ENCODE results near the gene FUT7.

Gene FUT7

DNA sequence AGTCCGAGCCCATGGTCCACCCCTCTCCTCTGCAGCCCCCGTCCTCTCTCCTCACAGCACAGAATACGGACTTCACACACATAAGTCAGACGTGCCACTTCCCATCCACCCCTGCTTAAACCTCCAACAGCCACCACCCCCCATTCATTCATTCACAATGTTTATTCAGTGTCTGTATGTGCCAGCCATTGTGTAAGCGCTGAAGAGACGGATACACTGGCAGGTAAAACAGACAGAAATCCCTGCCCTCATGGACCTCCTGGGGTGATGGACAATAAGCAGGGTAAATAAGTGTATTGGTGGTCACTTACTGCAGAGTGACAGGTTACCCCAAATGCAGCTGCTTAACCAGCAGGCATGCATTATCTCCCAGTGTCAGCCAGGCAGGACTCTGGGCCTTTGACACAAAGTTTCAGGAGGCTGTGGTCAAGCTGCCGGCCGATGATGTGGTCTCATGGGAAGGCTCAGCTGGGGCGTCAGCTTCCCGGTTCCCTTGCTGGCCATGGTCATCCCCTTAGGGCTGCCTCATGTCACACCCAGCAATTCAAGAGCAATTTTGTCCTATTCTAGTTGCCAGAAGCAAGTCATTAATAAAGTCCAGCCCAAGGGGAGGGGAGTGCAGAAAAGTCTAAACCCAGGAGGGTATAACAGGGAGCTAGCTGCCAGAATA, 41.5 kb downstream of the FUT7 start:
- no peak for DNase-seq
- H3K9me3 Mint-ChIP-seq = no peaks in the 10 kb centered on the region
- peak overlapping the region; percentile 39 for H3K27ac Mint-ChIP-seq
- no peak overlapping the region for H3K4me3 Mint-ChIP-seq
- H3K36me3 Mint-ChIP-seq (ENCODE audit: low read depth) = peaks cover 19% of the 10 kb centered on the region
- peaks cover 8% of the 10 kb centered on the region for H3K27me3 Mint-ChIP-seq
- H3K4me1 Mint-ChIP-seq (ENCODE audit: low read depth) = peaks cover 18% of the 10 kb centered on the region

DNA sequence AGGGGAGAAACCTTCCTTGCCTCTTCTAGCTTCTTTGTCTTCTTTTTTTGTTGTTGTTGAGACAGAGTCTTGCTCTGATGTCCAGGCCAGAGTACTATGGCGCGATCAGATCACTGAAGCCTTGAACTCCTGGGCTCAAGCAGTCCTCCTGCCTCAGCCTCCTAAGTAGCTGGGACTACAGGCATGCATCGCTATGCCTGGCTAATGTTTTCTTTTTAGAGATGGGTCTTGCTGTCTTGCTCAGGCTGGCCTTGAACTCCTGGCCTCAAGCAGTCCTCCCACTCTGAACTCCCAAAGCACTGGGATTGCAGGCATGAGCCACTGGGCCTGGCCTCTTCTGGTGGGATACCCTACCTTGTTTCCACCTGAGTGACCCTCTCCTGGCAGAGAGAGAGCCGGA, 43.0 kb downstream of the FUT7 start:
- no peaks in the 10 kb centered on the region for H3K9me3 Mint-ChIP-seq
- H3K4me1 Mint-ChIP-seq (ENCODE audit: low read depth) = peaks cover 14% of the 10 kb centered on the region
- no peak for DNase-seq
- no peak overlapping the region for H3K27ac Mint-ChIP-seq
- H3K36me3 Mint-ChIP-seq (ENCODE audit: low read depth) = peaks cover 14% of the 10 kb centered on the region
- peaks cover 21% of the 10 kb centered on the region for H3K27me3 Mint-ChIP-seq
- no peak overlapping the region for H3K4me3 Mint-ChIP-seq

DNA sequence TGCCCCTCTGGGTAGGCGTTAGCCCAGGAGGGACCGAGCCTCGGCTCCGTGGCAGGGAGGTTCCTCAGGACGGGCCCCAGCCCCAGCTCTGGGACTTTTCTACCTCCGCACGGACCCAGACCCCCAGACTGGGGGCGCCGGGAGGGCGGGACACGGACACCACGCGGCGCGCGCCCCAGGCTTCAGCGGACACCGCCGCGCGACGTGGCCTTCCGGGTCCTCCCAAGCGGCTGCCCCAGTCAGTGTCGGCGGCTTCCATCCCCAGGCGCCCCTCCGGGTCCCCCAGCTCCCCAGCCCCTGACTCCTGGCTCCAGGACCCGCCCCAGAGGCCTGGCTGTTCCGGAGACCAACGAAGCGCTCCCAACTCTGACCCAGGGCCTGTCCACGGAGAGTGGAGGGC, 46.0 kb downstream of the FUT7 start:
- DNase-seq = no peak
- H3K36me3 Mint-ChIP-seq (ENCODE audit: low read depth) = no peaks in the 10 kb centered on the region
- H3K4me3 Mint-ChIP-seq = no peak overlapping the region
- no peaks in the 10 kb centered on the region for H3K4me1 Mint-ChIP-seq (ENCODE audit: low read depth)
- H3K9me3 Mint-ChIP-seq = no peaks in the 10 kb centered on the region
- peaks cover 36% of the 10 kb centered on the region for H3K27me3 Mint-ChIP-seq
- H3K27ac Mint-ChIP-seq = no peak overlapping the region

DNA sequence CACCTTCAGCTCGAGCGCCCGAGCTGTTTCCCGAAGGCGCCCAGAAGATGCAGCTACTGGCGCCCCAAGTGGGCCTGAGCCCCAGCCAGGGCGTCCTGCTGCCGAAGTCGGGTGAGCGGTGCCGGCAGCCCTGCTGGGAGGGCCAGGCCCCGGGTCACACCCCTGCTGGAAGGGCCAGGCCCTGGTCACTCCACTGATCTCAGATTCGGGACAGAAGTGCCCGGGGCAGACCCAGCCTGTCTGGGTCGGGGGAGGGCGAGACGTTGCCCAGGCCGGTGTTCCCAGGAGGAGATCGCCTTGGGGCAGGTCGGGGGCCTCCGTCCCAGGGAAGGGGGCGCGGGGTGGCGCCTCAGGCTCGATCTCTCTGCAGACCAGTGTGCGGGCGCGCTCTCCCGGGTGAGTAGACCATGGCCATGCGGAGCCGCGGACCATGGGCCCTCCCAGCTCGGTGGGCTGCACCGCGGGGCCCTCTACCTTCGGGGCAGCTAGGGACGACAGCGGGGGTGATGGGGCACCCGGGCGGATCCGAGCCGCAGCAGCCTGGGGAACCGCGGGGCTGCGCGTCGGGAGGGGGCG, 46.8 kb downstream of the FUT7 start:
- Mint-ChIP-seq H3K27me3 (peaks cover 36% of the 10 kb centered on the region), H3K4me3 (no peak overlapping the region), H3K36me3 (ENCODE audit: low read depth) (no peaks in the 10 kb centered on the region), H3K9me3 (no peaks in the 10 kb centered on the region), H3K27ac (no peak overlapping the region), H3K4me1 (ENCODE audit: low read depth) (no peaks in the 10 kb centered on the region)
- DNase-seq = peak; percentile 41

DNA sequence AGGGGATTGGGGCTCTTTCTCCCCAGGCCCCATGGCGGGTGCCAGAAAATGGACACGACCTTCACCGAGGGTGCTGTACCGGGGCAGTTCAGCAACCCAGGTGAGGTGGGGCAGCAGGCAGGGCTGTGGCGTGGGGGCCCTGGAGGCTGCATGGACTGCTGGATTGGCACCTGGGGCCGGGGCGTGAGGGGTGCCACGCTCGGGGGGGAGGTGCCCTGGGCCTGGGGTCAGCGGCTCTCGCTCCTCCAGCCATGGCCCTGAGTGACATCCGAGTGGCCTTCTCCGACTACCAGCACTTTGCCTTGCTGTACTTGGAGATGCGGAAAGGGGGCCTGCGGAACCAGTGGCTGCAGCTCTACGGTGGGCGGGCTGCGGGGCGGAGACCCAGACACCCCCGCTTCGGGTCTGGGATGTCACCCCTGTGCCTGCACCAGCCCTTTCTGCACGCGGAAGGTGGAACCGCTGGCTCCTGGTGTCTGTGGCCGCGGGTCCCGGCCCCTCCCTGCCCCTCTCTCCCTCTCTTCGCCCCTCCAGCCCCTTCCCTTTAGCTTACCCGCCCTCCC, 47.3 kb downstream of the FUT7 start:
- H3K27ac Mint-ChIP-seq = no peak overlapping the region
- H3K4me1 Mint-ChIP-seq (ENCODE audit: low read depth) = no peaks in the 10 kb centered on the region
- H3K36me3 Mint-ChIP-seq (ENCODE audit: low read depth) = no peaks in the 10 kb centered on the region

DNA sequence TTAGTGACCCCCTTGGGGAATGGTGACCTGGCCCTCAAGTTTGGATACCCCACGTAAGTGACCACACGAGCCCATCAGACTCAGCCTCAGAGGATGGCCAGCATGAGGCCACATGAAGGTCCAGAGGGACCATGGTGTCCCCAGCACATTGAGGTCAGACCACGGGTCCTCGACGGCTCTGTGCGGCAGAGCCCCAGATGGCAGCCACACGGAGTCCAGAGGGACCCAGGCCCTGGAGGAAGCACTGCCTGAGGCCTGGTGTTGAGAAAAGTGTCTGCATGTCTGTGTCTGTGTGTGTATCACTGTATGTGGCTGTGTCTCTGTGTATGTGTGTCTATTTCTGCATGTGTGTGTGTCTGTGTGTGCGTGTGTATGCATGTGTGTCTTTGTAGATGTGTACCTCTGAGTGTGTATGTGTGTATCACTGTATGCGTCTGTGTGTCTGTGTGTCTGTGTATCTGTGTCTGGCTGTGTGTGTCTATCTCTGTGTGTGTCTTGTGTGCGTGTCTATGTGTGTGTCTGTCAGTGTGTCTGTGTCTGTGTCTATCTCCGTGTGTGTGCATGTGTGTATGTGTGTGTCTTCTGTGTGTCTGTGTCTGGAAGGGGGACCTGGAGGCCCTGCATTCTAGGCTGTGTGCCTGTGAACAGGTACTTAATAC, 48.1 kb downstream of the FUT7 start:
- H3K36me3 Mint-ChIP-seq (ENCODE audit: low read depth) = no peaks in the 10 kb centered on the region
- no peaks in the 10 kb centered on the region for H3K4me1 Mint-ChIP-seq (ENCODE audit: low read depth)
- no peak overlapping the region for H3K4me3 Mint-ChIP-seq
- H3K27ac Mint-ChIP-seq = no peak overlapping the region
- DNase-seq = no peak
- peaks cover 36% of the 10 kb centered on the region for H3K27me3 Mint-ChIP-seq
- H3K9me3 Mint-ChIP-seq = no peaks in the 10 kb centered on the region

More for the DNA sequence above, 47.3 kb downstream of the FUT7 start:
- Mint-ChIP-seq H3K4me3 (no peak overlapping the region), H3K9me3 (no peaks in the 10 kb centered on the region), H3K27me3 (peaks cover 36% of the 10 kb centered on the region)
- DNase-seq = no peak

DNA sequence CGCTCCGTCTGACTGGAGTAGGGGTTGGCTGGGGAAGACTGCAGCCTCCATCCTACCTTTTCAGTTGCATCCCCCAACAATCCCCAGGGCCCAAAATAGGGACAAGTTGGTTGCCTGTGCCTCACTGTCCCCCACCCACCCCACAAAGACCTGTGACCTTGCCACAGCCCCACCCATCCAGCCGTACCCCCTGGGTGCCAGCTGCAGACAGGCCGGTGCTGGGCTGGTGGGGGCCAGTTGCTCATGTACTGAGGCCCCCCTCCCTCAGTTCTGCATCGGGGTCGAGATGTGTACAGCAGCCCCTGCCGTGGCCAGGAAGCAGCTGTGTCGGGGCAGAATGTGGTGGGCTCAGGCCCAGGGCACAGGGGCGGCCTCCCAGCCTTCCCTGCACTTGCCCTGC, 48.7 kb downstream of the FUT7 start:
- Mint-ChIP-seq H3K4me3 (no peak overlapping the region), H3K4me1 (ENCODE audit: low read depth) (no peaks in the 10 kb centered on the region), H3K27ac (no peak overlapping the region), H3K9me3 (no peaks in the 10 kb centered on the region), H3K27me3 (peaks cover 36% of the 10 kb centered on the region), H3K36me3 (ENCODE audit: low read depth) (no peaks in the 10 kb centered on the region)
- DNase-seq = no peak

DNA sequence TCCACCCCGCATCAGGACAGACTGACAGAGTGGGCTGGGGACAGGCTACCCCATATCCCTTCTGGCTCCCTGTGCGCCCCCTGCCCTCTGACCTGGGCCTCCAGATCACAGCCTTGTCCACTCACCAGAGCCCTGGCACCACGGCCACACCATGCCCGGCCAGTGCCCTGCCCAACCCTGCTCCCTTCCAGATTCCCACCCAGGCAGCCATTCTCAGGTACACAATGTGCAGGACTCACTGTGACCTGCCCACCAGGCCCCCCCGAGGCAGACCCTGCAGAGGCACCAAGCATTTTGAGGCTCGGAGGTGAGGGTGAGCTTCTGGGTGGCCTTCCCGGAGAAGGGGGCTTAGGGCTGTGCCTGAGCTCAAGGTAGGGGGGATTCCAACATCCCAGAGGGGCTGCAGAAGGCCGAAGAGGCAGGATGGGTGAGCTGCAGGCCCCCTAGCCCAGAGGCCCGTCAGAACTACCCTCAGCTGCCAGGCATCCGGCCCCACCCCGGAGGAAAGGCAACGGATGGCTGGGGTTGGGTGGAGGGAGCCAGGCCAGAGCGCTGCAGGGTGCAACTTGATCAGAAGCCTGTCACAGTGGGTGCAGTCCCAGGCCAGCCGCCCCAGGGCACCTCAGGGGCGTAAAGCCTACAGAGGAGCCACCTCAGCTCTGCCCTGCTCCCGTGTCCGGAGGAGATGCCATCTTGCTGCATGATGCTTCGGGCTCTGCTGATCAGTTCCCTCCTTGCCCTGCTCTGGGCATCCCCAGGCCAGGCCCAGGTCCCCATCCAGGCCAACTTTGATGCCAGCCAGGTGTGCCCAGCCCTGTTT, 49.4 kb downstream of the FUT7 start, which contains the start of gene LCNL1:
LCNL1 (plus strand) TSS at position 762 of the 820 bp plus-strand sequence. CDS start 594 bp downstream, outside the sequence.
- H3K9me3 Mint-ChIP-seq = no peaks in the 10 kb centered on the region
- no peak within 1 kb of the TSS for H3K27ac Mint-ChIP-seq
- H3K27me3 Mint-ChIP-seq = peaks cover 33% of the 10 kb centered on the region
- H3K4me3 Mint-ChIP-seq = no peak within 1 kb of the TSS
- DNase-seq = no peak
- no peaks in the 10 kb centered on the region for H3K36me3 Mint-ChIP-seq (ENCODE audit: low read depth)
- H3K4me1 Mint-ChIP-seq (ENCODE audit: low read depth) = peaks cover under 1% of the 10 kb centered on the region

DNA sequence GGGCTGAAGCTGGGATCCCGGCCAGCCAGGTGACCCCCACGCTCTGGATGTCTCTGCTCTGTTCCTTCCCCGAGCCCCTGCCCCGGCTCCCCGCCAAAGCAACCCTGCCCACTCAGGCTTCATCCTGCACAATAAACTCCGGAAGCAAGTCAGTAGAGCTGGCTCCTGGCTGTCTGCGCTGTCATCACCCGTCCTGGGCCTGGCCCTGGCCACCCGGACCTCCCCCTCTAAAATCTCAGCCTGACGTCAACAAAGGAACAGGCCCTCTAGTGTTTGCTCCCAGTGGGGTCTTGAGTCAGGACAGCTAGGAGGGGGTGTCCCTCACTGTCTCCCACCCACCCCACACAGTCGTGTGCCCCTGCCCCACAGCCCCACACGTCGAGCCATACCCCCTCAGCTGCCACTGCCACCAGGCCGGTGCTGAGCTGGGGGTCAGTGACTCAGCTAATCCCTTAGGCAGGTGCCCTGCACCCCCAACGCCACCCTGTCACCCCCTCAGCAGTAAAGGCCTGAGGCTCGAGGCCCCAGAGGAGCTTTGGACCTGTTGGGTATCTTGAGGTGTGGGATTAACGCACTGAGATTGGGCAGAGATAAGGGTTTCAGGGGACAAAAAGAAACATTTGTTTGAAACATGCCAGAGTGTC, 50.2 kb downstream of the FUT7 start:
- DNase-seq = no peak
- Mint-ChIP-seq H3K27me3 (peaks cover 33% of the 10 kb centered on the region), H3K4me3 (no peak overlapping the region), H3K27ac (no peak overlapping the region), H3K36me3 (ENCODE audit: low read depth) (no peaks in the 10 kb centered on the region), H3K4me1 (ENCODE audit: low read depth) (peaks cover 2% of the 10 kb centered on the region), H3K9me3 (no peaks in the 10 kb centered on the region)

DNA sequence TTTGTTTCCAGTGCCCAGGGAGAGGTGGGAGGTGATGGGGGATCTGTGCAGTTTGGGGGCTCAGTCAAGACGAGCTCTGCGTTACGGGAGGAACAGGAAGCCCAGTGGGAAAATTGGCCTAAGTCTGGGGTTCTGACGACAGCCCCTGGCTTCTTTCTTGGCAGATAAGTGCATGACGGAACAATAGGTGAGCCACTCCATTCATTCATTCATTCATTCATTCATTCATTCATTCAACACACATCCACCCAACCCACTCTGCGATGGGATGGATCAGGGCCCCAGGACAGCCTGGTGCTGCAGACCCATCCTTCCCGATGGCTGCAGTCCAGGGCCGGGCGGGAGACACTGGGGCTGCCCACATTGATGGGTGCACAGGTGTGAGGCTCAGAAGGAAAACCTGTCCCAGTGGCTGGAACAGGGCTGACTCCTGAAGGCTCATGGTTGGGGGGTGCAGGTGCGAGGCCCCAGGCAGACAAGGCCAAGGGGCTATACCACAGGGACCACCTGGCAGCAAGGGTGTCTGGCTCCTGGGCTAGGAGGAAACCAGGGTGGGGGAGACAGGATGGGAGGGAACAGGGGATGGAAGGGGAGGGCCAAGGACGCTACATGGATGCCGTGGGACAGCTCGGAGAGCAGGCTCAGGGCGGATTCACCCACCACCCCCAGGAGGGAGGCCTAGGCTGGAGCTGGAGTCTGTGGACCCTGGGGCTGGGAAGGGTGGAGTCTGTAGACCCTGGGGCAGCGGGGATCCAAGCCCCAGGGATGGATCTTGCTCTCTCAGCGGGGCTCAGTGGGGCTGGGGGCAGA, 51.0 kb downstream of the FUT7 start:
- no peak for DNase-seq
- Mint-ChIP-seq H3K27me3 (peaks cover 32% of the 10 kb centered on the region), H3K4me3 (no peak overlapping the region), H3K9me3 (no peaks in the 10 kb centered on the region), H3K4me1 (ENCODE audit: low read depth) (peaks cover 7% of the 10 kb centered on the region), H3K36me3 (ENCODE audit: low read depth) (no peaks in the 10 kb centered on the region), H3K27ac (no peak overlapping the region)
